Stomach smooth muscle (tissue), 2 donors: ENCODE results near the gene PUS10.

Source experiments
- H3K27ac ChIP-seq: one replicate; pipeline ENCODE4 v1.7.0; 2013; ENCODE audit warnings: mild to moderate bottlenecking, low read length, inconsistent platforms
- H3K27me3 ChIP-seq, 2 donors: one replicate each; pipeline ENCODE4 v1.7.0; 2013; ENCODE audit warnings: low read length in 2 of 2; ENCODE audit not compliant: insufficient read depth in 2 of 2, control insufficient read depth in 1 of 2
- H3K36me3 ChIP-seq, 2 donors: one replicate each; pipeline ENCODE4 v1.7.0; 2013; ENCODE audit warnings: low read length in 2 of 2; ENCODE audit not compliant: control insufficient read depth in 2 of 2, insufficient read depth in 2 of 2
- H3K4me1 ChIP-seq: one replicate; pipeline ENCODE4 v1.7.0; 2013; ENCODE audit warnings: low read length; ENCODE audit not compliant: control insufficient read depth, insufficient read depth
- H3K4me3 ChIP-seq, 2 donors: one replicate each; pipeline ENCODE4 v1.7.0; 2013; ENCODE audit warnings: low read length in 2 of 2
- H3K9ac ChIP-seq, 2 donors: one replicate each; pipeline ENCODE4 v1.7.0; 2013; ENCODE audit warnings: low read length in 2 of 2, mild to moderate bottlenecking in 1 of 2
- H3K9me3 ChIP-seq, 2 donors: one replicate each; pipeline ENCODE4 v1.7.0; 2013; ENCODE audit warnings: low read length in 2 of 2; ENCODE audit not compliant: control insufficient read depth in 2 of 2
- donor health status: healthy.
- donor health status: Pancreatic carcinoma.

The PUS10 gene

GRCh38 chr2:60958361-60958760 lies 59.7 kb downstream of the PUS10 start:
- no peaks in the 10 kb centered on the region for H3K27me3 ChIP-seq
- no peak overlapping the region for H3K4me3 ChIP-seq
- H3K9ac ChIP-seq: no peak overlapping the region
- H3K9me3 ChIP-seq: no peaks in the 10 kb centered on the region
- no peak overlapping the region for H3K27ac ChIP-seq
- H3K36me3 ChIP-seq: no peaks in the 10 kb centered on the region
- no peaks in the 10 kb centered on the region for H3K4me1 ChIP-seq

GRCh38 chr2:60957643-60958042 lies 60.4 kb downstream of the PUS10 start:
- H3K9ac ChIP-seq: no peak overlapping the region
- H3K4me1 ChIP-seq: no peaks in the 10 kb centered on the region
- no peak overlapping the region for H3K4me3 ChIP-seq
- no peaks in the 10 kb centered on the region for H3K9me3 ChIP-seq
- H3K36me3 ChIP-seq: no peaks in the 10 kb centered on the region
- H3K27ac ChIP-seq: no peak overlapping the region
- no peaks in the 10 kb centered on the region for H3K27me3 ChIP-seq

- Histone ChIP-seq H3K27ac (no peak overlapping the region), H3K9me3 (no peaks in the 10 kb centered on the region), H3K9ac (no peak overlapping the region), H3K4me3 (no peak overlapping the region), H3K27me3 (no peaks in the 10 kb centered on the region), H3K36me3 (no peaks in the 10 kb centered on the region), H3K4me1 (no peaks in the 10 kb centered on the region)
Measured at GRCh38 chr2:60957224-60957623, 60.8 kb downstream of the PUS10 start.

GRCh38 chr2:60954139-60954538 lies 63.9 kb downstream of the PUS10 start:
- Histone ChIP-seq H3K27me3 (no peaks in the 10 kb centered on the region), H3K4me1 (no peaks in the 10 kb centered on the region), H3K36me3 (no peaks in the 10 kb centered on the region), H3K9ac (no peak overlapping the region), H3K9me3 (no peaks in the 10 kb centered on the region), H3K27ac (no peak overlapping the region), H3K4me3 (no peak overlapping the region)

- Histone ChIP-seq H3K27ac (no peak overlapping the region), H3K4me1 (no peaks in the 10 kb centered on the region), H3K36me3 (peaks cover 0 to 3% of the 10 kb centered on the region in 2 donors), H3K9ac (no peak overlapping the region), H3K9me3 (no peaks in the 10 kb centered on the region), H3K27me3 (no peaks in the 10 kb centered on the region), H3K4me3 (no peak overlapping the region)
Measured at GRCh38 chr2:60948926-60949579, 69.0 kb downstream of the PUS10 start.

GRCh38 chr2:60948161-60948560 lies 69.9 kb downstream of the PUS10 start:
- Histone ChIP-seq H3K9me3 (no peaks in the 10 kb centered on the region), H3K9ac (no peak overlapping the region), H3K4me1 (no peaks in the 10 kb centered on the region), H3K4me3 (no peak overlapping the region), H3K27me3 (no peaks in the 10 kb centered on the region), H3K27ac (no peak overlapping the region), H3K36me3 (peaks cover 0 to 3% of the 10 kb centered on the region in 2 donors)

- H3K27ac ChIP-seq: no peak overlapping the region
- peaks cover 0 to 3% of the 10 kb centered on the region in 2 donors for H3K36me3 ChIP-seq
Measured at GRCh38 chr2:60947056-60947455, 71.0 kb downstream of the PUS10 start.

GRCh38 chr2:60945341-60945740 lies 72.7 kb downstream of the PUS10 start:
- Histone ChIP-seq H3K36me3 (peaks cover 0 to 3% of the 10 kb centered on the region in 2 donors), H3K9me3 (no peaks in the 10 kb centered on the region), H3K27ac (no peak overlapping the region), H3K9ac (no peak overlapping the region), H3K27me3 (no peaks in the 10 kb centered on the region), H3K4me3 (no peak overlapping the region), H3K4me1 (no peaks in the 10 kb centered on the region)

More at GRCh38 chr2:60947056-60947455, 71.0 kb downstream of the PUS10 start:
- Histone ChIP-seq H3K27me3 (no peaks in the 10 kb centered on the region), H3K9ac (no peak overlapping the region), H3K9me3 (no peaks in the 10 kb centered on the region), H3K4me3 (no peak overlapping the region), H3K4me1 (no peaks in the 10 kb centered on the region)

GRCh38 chr2:60939622-60940021 lies 78.4 kb downstream of the PUS10 start:
- no peaks in the 10 kb centered on the region for H3K4me1 ChIP-seq
- no peak overlapping the region for H3K27ac ChIP-seq
- peaks cover 0 to 6% of the 10 kb centered on the region in 2 donors for H3K36me3 ChIP-seq
- no peaks in the 10 kb centered on the region for H3K27me3 ChIP-seq
- no peaks in the 10 kb centered on the region for H3K9me3 ChIP-seq
- H3K4me3 ChIP-seq: no peak overlapping the region
- no peak overlapping the region for H3K9ac ChIP-seq

- no peak overlapping the region for H3K4me3 ChIP-seq
- no peak overlapping the region for H3K27ac ChIP-seq
- H3K27me3 ChIP-seq: no peaks in the 10 kb centered on the region
- H3K36me3 ChIP-seq: peaks cover 0 to 6% of the 10 kb centered on the region in 2 donors
- no peaks in the 10 kb centered on the region for H3K4me1 ChIP-seq
- no peak overlapping the region for H3K9ac ChIP-seq
- no peaks in the 10 kb centered on the region for H3K9me3 ChIP-seq
Measured at GRCh38 chr2:60938301-60938700, 79.8 kb downstream of the PUS10 start.

- Histone ChIP-seq H3K9me3 (no peaks in the 10 kb centered on the region), H3K9ac (no peak overlapping the region), H3K36me3 (peaks cover 3 to 7% of the 10 kb centered on the region in 2 donors), H3K27ac (no peak overlapping the region), H3K4me1 (no peaks in the 10 kb centered on the region), H3K4me3 (no peak overlapping the region), H3K27me3 (no peaks in the 10 kb centered on the region)
Measured at GRCh38 chr2:60936757-60937156, 81.3 kb downstream of the PUS10 start.
